AG09319 (cell line): ENCODE data around the gene RTL3.

Experiments used
- DNase-seq: peaks from one replicate; pipeline ENCODE4 v3.0.0-alpha.2; 2010; ENCODE audit warnings: low read depth; ENCODE audit errors: extremely low read depth
- TF ChIP-seq, protein P1 (sequence below): IDR thresholded peaks from 2 replicates; pipeline ENCODE4 v1.5.1; 2011; ENCODE audit warnings: low read depth, mild to moderate bottlenecking, inconsistent platforms, low read length, moderate library complexity

The RTL3 gene, protein sequence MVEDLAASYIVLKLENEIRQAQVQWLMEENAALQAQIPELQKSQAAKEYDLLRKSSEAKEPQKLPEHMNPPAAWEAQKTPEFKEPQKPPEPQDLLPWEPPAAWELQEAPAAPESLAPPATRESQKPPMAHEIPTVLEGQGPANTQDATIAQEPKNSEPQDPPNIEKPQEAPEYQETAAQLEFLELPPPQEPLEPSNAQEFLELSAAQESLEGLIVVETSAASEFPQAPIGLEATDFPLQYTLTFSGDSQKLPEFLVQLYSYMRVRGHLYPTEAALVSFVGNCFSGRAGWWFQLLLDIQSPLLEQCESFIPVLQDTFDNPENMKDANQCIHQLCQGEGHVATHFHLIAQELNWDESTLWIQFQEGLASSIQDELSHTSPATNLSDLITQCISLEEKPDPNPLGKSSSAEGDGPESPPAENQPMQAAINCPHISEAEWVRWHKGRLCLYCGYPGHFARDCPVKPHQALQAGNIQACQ

DNA sequence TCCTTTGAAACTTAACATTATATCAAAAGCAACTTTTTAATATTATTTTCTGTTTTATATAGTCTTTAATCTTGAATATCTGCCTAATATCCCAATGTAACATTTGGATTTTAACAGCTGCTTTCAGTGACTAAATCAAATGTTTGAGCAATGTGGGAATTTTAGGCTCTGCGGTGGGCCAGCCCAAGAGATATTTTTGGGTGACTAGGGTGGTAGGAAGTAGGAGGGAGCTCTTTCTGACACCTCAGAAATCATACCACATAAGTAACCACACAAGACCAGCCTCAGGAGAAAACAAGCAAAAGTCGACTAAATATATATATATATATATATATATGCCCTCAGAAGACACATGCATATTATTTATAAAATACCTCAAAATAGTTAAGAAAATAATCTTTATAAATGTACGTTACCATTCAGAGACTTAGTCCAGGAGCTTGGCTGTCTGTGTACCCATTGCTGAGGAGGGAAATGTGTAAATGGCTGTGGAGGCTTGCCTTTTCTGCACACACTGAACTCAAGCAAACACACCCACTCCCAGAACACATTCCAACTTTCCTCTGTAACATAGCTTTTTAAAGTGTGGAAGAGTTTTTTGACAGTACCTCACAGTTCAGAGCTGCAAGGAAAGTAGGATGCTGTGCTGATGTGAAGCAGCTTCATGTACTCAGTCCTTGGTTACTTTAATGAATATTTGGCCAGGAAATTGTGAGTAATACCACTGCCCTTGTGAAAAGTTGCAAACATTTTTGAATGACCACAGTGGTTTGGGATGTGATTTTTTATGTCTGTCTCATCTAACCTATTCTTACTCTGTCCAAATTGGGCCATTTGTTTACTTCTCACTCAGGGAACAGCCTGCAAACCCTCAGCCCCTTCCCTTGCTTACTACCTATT, at the start of gene RTL3:
TSS of gene RTL3 (minus strand) at position 484 of the 900 bp plus-strand sequence. CDS start 908 bp downstream, outside the sequence.
- TF ChIP-seq, protein P1, sequence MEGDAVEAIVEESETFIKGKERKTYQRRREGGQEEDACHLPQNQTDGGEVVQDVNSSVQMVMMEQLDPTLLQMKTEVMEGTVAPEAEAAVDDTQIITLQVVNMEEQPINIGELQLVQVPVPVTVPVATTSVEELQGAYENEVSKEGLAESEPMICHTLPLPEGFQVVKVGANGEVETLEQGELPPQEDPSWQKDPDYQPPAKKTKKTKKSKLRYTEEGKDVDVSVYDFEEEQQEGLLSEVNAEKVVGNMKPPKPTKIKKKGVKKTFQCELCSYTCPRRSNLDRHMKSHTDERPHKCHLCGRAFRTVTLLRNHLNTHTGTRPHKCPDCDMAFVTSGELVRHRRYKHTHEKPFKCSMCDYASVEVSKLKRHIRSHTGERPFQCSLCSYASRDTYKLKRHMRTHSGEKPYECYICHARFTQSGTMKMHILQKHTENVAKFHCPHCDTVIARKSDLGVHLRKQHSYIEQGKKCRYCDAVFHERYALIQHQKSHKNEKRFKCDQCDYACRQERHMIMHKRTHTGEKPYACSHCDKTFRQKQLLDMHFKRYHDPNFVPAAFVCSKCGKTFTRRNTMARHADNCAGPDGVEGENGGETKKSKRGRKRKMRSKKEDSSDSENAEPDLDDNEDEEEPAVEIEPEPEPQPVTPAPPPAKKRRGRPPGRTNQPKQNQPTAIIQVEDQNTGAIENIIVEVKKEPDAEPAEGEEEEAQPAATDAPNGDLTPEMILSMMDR, result no peak
- DNase-seq, result no peak

DNA sequence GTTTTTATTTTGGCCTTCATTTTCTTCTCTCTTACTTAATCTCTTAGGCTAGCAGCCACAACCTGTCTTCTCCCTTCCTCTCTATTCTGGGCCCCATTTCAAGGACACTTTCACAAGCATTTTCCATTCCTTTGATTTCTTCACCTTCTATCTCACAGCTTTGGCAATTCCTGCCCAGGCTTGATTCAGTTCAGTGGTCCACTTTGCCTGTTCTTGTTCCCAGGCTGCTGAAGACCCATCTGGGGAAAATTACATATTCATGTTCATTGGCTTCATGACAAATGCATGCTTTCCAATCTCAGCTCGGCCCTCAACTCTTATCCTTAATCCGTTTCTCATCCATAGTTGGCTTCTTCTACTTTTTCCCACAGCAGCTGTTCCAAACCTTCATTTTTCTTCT, 49.7 kb upstream of the RTL3 start:
- peak; percentile 53 for DNase-seq
- TF ChIP-seq, protein P1, result no peak

DNA sequence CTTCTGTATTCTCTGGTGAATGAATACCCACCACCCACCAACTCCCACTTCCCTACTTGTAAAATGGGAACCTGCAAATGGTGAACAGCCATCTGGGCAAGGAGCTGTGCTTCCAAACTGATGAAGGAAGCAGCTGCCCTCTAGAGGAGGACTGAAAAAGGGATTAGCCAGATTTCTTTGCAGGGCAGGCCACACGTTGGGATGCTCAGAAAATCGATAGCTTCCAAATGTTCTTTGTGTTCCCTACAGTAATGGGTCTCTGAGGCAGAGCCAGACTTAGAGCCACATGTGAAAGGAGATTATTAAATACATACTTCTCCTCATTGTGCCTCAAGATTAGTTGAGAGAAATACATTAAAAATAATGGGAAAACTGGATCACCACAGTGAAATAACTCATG, 49.1 kb upstream of the RTL3 start:
- DNase-seq, result no peak
- TF ChIP-seq, protein P1, result peak; percentile 52

DNA sequence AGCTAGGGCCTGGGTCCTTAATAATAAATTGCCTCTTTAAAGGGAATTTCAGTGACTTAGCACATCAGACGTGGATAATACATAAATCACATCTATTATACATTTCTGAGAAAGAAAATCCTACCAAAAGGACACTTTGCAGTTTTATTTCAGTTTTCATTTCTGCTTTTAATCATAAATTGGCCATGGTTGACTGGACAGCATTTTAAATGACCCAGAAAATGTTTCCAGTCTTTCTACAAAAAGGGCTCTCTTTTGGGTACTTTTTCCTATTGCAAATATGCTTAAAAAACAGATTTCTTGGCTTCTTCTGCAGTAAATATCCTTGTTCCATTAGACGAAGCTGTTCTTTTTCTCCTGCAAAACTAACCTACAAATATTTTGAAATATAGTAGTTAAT, 46.9 kb upstream of the RTL3 start:
- no peak for DNase-seq
- TF ChIP-seq, protein P1, result no peak

DNA sequence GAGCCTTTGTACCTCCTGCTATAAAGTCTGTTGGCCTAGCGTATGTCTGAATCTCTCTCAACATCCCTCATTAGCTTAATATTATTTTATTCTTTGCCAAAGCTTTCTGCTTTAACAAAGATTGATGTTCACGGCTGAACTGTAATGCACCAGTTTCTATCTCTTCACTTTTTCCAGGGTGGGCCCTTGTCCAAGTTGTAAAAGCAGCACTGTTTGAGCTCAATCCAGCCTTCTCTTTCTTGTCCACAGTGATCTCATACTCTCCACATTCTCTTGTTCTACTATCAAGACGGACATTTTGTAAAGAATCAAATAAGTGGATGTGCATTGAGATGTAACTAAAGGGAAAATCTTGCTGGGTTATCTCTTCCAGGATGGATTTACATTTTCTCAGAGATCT, 34.4 kb upstream of the RTL3 start:
- DNase-seq, result no peak

DNA sequence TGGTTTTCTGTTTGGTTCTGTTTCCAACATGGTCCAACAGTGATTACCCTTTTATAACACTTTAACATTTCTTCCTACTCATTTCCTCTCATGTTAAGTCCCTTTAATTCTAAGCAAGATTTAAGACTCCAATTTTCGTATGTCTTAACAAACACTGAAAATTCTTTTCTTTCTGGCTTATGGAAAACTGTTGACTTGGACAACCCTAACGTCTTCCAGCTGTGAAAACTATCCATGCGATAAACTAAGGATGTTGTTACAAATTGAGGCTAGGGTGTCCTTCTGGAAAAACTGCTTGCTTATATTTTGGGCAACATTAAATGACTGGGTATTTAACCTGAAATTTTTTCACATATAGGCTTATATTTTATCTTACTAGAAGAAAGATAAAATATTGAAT, 33.9 kb upstream of the RTL3 start:
- DNase-seq, result no peak
- TF ChIP-seq, protein P1, result no peak

More for the DNA sequence above, 34.4 kb upstream of the RTL3 start:
- TF ChIP-seq, protein P1, result no peak
